ENCODE results near the gene COL19A1.
"Not testable (repeated sequence)": the region's sequence is repeated elsewhere in the genome, so short reads cannot be mapped to it uniquely, and the experiment has no call there.

Gene COL19A1

GRCh38 chr6:69973763-69974162 is 107.4 kb downstream of the COL19A1 start:
- no peak for FAIRE-seq

DNA sequence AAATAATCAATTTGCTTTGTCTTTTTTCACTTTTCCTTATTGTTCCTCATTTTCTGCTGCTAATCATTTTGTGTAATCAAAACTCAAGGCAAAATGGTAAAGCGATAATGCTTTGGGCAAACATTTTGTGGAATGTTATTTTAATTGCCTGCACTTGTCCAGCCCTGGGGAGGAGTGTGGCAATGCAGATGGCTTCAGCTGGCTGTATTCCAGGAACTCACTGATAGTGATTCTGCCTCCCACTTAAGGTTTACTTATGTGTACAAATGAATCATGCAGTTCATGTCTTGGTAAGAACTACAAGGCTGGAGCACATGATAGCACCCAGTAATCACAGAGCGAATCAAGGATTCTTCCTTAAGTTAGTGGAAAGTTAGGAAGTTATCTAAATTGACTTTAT is 107.8 kb downstream of the COL19A1 start:
- FAIRE-seq = no peak

DNA sequence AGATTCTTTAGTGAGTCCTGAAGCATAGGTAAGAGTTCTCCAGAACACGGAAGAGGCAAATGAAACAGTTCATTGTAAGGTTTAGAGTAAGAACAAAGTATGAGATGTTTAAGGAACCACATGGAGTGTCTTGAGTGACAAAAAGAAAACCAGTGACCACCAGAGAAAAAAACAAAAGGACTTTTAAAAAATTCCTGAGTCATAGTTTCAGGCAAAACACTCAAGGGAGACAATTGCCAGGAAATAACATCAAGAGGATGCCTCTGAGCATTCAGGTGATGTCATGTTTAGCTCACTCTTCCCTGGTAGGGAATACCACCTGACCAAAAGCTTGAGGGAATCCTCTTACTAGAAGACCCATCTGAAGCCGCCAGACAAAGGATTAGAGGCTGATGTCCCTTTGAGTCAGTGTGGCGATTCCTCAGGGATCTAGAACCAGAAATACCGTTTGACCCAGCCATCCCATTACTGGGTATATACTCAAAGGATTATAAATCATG is 110.3 kb downstream of the COL19A1 start:
- no peak for FAIRE-seq

- FAIRE-seq = no peak
Measured at GRCh38 chr6:69980624-69981023, 114.3 kb downstream of the COL19A1 start.

DNA sequence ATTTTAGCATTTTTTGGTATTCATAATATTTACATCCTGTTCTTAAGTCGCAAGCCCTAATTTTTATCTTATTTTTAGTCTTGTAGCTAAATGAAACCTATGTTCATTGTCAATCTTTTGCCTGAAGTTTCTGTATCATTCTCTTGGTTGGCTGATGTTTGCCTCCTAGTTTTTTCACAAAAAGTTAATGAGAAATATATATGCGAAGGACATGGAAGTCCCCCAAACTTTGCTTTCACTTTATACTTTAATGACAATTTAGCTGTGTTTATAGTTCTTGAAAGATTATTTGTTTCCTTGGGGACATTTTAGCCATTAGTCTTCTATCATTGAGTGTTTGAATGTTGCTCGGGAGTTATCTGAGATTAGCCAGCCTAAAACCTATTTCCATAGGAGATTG is 118.2 kb downstream of the COL19A1 start:
- FAIRE-seq = no peak

DNA sequence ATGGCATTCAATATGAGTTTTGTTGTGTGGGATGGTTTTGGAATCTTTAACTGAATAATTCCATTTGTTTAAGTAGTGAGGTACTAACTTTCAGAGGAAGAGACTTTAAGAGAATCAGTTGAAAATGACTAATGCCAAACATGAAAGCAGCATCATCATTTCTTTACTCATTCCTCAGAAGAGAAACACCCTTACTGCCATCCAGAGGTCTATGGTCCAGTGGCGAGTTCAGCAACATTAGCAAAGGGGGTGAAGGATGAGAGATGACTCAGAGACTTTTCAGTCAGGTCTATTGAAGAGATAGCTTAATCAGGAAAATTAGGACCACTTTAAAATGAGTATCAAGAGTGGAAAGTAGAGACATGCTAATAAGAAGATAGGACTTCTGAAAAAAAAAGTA is 118.8 kb downstream of the COL19A1 start:
- no peak for FAIRE-seq

- no peak for FAIRE-seq
Measured at GRCh38 chr6:69987550-69987949, 121.2 kb downstream of the COL19A1 start.

GRCh38 chr6:69988458-69989126 is 122.2 kb downstream of the COL19A1 start:
- no peak for FAIRE-seq

- FAIRE-seq = no peak
Measured at GRCh38 chr6:69994251-69994650, 127.9 kb downstream of the COL19A1 start.

DNA sequence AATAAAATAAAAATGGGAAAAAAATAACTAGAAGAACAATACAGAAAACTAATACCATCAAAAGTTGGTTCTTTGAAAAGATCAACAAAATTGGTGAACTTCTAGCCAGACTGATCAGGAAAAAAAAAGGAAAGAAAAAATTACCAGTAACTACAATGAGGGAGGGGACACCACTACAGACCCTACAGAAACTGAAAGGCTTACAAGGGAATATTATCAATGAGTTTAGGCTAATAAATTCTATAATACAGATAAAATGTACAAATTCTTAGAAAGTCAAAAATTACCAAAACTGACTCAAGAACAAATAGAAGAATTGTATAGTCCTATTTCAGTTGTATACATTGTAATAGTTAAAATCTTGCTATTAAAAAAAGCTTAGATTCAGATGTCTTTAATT is 141.8 kb downstream of the COL19A1 start:
- FAIRE-seq = no peak

- FAIRE-seq = not testable (repeated sequence)
Measured at GRCh38 chr6:70010339-70010738, 144.0 kb downstream of the COL19A1 start.

DNA sequence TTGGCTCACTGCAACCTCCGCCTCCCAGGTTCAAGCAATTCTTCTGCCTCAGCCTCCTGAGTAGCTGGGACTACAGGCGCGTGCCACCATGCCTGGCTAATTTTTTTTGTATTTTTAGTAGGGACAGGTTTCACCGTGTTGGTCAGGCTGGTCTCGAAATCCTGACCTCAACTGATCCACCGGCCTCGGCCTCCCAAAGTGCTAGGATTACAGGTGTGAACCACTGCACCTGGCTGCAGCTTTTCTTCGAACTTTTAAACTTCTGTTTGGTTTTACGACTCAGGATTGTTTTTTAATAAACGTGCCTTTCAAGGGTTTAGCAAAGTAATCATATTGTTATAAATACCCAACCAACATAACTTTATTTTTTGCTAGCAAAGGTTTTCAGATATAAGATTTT is 156.8 kb downstream of the COL19A1 start:
- not testable (repeated sequence) for FAIRE-seq

DNA sequence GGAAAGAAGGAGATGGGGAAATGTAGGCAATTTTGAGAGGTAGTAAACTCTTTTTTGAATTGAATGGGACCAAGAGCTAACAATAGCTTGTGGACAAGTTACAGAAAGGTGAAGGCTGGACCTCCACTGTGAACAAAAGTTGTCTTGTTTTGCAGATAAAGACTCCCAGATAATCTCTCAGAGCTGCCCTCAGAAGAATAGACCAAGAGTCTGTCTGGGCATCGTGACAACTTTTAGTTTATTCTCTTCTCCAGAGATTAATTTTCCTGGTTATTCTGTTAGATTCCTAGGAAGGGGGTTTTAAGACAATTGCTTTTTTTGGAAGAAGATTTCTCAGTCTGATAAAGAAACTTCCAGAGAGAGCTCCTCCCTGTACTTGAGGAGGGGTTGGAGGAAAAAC is 161.9 kb downstream of the COL19A1 start:
- no peak for FAIRE-seq

- FAIRE-seq = no peak
Measured at GRCh38 chr6:70028926-70029325, 162.6 kb downstream of the COL19A1 start.

DNA sequence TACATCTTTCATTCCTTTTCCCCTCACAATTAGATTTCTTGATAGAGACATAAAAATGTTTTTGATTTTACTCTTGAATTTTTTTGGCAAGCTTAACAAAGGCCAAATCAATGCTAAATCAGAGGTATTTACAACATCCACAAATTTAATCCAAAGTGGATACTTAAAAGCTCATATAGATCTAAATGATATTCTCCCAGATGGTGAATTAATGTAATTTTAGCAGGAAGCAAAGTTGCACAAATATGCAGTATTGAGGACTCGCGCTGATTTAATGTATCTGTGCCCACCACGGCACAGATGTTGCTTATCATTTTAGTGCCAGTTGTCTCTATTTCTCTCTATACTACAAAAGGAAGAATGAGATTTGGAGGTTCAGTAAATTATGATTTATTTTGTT is 167.4 kb downstream of the COL19A1 start:
- FAIRE-seq = no peak

DNA sequence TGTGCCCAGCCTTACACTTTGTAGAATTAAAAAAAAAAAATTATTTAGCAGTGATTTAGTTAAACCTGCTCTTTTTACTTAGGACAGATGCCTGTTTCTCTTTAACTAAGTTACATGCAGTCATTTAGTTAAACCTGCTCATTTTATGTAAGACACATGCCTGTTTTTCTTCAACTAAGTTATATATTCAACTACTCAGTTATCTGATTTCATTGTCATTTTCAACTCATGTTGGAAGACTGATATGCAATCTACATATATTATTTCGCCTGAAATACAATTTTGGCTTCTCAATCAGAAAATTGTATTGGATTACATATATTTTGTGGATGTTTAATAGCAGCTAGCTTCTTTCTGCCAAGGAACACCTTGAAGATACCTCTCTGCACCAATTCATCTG is 171.1 kb downstream of the COL19A1 start:
- no peak for FAIRE-seq

DNA sequence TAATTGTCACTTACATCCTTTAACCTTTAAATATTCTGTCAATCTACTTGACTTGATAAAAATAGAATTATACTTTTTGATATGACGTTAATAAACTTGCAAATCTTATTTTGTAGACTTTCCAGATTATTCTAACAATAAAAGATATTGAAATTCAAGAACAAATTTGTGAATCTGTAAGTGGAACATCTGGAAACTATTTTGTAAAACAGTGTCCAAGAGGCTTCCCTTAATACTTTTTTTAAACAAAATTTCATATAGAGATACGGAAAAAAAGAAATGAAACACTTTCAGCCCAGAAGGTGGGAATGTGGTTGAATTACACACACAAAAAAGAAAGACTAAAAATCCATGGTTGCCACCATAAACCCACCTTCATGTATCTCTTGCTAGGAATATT is 174.4 kb downstream of the COL19A1 start:
- FAIRE-seq = no peak

GRCh38 chr6:70041411-70041810 is 175.1 kb downstream of the COL19A1 start:
- FAIRE-seq = no peak

- FAIRE-seq = no peak
Measured at GRCh38 chr6:70045413-70045812, 179.1 kb downstream of the COL19A1 start.

GRCh38 chr6:70051197-70052124 is 185.1 kb downstream of the COL19A1 start:
- FAIRE-seq = no peak

DNA sequence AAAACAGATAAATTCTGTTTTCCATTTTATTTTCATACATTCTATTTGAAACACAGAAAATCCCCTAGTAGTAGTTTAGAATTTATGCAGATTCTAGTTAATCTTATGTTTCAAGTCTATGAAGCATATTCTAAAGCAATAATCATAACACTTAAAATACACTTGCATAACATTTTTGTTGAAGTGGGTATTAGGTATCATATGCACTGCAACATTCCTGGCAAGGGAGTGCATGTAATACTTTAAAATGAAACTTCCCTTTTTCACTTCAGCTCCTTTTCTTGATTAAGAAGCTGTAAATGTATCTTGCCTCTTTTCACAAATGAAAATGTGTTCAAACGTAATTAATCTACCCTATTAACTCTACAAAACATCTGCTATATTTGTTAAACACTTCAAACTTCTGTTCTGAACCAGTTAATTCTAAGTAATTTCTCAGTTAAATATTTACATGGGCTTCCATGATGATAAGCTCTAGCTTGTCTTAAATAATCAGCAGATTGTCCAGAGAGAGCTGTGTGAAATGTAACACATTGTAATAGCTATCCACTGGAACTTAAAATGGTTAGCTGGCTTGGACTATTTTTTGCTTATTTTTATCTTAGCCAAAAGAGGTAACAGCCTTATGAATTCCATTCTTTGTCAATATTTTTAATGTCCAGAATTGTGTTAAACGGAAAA is 192.8 kb downstream of the COL19A1 start:
- FAIRE-seq = no peak

DNA sequence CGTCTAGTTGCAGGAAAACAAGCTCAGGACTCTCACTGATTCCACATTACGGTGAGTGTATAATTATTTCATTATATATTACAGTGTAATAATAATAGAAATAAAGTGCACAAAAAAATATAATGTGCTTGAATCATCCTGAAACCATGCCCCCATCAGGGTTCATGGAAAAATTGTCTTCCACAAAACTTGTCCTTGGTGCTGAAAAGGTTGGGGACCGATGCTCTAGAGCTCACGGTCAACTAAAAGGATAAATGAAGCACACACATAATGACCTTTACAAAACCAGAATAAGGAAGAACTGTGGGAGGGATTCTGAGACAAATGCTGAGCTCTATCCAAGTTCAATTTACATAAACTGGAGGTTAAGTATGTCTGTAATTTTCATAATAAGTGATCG is 194.3 kb downstream of the COL19A1 start:
- no peak for FAIRE-seq

DNA sequence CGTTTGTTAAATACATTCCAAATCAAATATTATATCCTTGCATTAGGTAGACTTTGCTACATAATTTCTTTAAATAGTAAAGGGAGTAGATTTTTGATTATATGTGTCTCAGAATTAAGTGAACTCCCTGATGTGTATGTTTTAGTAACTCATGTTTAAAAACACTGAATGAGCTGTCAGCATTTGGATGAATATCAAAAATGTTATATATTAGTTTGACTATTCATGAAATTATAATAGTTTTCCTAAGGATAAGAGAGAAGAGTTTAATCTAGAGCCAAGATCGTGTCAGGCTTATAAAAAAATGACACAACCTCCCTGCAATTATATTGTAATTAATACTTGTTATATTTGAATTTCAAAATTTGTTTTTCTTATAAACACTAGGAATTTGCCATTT is 195.2 kb downstream of the COL19A1 start:
- no peak for FAIRE-seq

Data from colon (tissue), 2 donors.